CD4-positive, alpha-beta T cell treated with Interferon alpha-2 for 1 hour (primary cell): Measurements from ENCODE around the gene NFIC.

Experiments
- DNase-seq, 2 donors: peaks; one replicate each; pipeline ENCODE4 v3.0.0-alpha.2; 2020 to 2022

The NFIC gene

GRCh38 chr19:3471954-3472655 lies 105.7 kb downstream of the NFIC start:
- peak in 1 of 2 donors; percentile 39 for DNase-seq

- DNase-seq = no peak
Observed at GRCh38 chr19:3474010-3474409, 107.6 kb downstream of the NFIC start.

GRCh38 chr19:3474614-3475013 lies 108.2 kb downstream of the NFIC start:
- DNase-seq = no peak

DNA sequence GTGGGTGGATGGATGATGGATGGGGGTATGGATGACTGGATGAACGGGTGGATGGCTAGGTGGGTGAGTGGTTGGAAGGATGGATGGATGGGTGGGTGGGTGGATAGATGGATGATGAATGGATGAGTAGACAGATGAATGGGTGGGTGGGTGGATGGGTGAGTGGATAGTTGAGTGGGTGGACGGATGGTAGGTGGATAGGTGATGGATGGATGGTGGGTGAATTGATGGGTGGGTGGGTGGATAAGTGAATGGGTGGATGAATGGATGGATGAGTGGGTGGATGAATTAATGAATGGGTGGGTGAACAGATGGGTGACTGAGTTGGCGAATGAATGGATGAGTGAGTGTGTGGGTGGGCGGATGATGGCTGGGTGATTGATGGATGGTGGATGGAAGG lies 109.1 kb downstream of the NFIC start:
- no peak for DNase-seq

DNA sequence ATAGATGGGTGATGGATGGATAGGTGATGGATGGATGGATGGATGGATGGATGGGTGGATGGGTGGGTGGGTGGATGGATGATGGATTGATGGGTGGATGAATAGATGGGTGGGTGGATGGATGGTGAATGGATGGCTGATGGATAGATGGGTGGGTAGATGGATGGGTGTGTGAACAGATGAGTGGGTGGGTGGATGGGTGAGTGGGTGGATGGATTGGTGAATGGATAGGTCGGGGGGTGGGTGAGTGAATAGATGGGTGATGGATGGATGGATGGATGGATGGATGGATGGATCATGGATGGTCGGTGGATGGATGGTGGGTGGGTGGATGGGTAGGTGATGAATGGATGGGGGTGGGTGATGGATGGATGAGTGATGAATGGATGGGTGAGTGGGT lies 110.4 kb downstream of the NFIC start:
- DNase-seq = no peak

DNA sequence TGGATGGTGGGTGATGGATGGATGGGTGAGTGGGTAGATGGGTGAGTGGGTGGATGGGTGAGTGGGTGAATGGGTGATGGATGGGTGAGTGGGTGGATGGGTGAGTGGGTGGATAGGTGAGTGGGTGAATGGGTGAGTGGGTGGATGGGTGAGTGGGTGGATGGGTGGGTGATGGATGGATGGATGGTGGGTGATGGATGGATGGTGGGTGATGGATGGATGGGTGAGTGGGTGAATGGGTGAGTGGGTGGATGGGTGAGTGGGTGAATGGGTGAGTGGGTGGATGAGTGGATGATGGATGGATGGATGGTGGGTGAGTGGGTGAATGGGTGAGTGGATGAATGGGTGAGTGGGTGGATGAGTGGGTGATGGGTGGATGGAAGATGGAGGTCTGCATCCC lies 111.1 kb downstream of the NFIC start:
- DNase-seq = no peak

GRCh38 chr19:3477951-3478350 lies 111.6 kb downstream of the NFIC start:
- no peak for DNase-seq

- peak in 1 of 2 donors; percentile 12 for DNase-seq
Observed at GRCh38 chr19:3478409-3479176, 112.2 kb downstream of the NFIC start.

DNA sequence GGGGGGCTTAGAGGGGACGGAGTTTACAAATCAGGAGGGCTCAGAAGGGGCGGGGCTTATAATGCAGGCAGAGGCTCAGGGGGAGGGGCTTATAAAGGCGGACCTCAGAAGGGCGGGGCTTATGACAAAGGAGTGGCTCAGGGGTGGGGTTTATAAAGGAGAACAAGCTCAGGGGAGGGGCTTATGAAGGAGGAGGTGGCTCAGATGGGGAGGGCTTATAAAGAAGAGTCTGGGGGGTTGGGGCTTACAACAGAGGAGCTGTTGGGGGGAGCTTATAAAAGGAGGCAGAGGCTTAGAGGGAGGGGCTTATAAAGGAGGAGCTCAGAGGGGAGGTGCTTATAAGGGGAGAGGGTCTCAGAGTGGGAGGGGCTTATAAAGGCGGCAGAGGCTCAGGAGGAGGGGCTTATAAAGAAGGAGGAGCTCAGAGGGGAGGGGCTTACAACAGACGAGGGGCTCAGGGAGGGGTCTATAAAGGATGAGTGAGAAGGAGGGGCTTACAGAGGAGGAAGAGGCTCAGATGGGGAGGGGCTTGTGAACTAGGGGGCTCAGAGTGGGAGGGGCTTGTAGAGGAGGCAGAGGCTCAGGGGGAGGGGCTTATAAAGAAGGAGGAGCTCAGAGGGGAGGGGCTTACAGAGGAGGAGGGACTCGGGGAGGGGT lies 112.9 kb downstream of the NFIC start:
- DNase-seq = peak; percentile 72 to 76

- peak; percentile 35 to 48 for DNase-seq
Observed at GRCh38 chr19:3479834-3480215, 113.4 kb downstream of the NFIC start.

DNA sequence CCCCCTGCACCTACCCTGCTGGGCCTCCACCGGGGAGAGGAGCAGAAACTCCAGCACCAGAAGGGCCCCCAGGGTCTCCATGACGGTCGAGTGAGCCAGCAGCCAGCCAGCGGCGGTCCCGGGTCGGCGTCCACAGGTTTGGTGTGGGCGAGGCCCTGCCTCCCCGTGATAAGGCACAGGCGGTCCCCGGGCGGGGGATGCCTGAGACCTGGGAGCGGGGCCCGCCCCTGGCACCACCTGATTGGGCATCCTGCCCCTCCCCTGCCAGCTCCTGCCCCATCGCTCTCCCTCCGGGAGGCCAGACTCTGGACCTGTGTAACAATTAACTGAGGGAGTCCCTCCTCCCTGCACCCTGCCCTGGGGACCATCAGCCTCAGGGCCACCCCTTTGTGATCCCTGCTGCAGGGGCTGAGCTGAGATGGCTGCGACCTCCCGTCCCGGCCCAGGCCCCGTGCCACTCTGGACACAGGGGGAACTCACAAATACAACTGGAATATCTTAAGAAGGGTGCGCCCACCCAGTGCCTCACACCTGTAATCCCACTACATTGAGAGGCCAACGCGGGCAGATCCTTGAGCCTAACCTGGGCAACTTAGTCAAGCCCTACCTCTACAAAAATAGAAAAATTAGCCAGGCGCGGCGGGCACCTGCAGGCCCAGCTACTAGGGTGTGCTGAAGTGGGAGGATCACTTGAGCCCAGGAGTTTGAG lies 114.2 kb downstream of the NFIC start, which contains the start of gene SMIM24:
TSS of gene SMIM24 (minus strand) at position 143 of the 709 bp plus-strand sequence. CDS start at position 81, 62 bp downstream.
- DNase-seq = no peak

- no peak for DNase-seq
Observed at GRCh38 chr19:3481241-3482090, 115.1 kb downstream of the NFIC start.

DNA sequence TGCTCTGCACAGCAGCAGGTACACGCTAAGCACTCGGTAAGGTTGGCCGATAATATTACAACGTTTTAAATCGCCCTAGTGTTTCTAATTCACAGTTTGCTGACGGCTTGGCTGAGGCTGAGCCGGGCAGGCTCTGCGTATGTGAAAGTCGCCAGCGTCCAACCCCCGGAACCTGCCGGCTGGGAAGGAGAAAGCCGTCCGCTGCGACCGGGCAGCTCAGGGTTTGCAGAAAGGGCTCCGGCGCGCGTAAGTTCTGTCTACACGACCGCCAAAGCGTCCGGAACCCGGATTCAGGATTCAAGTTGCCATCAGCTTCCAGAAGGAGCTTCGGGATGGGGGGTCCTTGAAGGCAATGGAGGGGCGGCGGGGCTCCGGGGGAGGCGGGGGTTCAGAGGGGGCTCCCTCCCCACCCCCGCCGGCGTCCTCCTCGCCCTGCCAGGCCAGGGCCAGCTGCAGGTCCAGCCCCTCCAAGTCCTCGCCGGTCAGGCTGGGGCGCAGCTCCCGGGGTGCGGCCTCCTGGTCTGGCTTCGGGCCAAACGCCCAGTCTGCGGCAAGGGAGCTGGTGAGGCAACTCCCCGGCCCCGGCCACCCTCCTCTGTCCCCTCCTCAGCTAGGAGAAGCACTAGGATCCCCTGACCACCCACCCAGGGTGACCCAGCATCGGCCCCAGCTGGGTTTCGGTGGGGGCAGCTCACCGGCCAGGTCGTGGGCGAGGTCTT lies 116.3 kb downstream of the NFIC start:
- DNase-seq = no peak

DNA sequence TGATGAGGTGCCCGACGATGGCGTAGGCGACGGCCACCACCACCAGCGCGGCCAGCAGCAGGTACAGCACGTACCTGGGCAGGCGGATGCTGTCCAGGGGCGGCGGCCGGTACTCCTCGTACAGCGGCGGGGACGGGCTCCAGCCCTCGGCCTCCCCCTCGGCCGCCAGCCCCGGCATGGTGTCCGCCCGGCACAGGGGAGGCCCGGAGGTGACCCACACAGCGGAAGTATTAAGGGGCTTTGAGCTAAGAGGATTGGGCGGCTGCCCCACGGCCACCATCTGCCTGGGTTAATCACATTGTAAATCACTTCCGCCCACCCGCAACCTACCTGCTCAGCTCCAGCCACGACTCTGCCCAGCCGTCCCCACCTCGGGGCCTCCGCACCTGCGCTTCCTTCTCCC lies 116.8 kb downstream of the NFIC start, which contains the start of gene SMIM44:
TSS of gene SMIM44 (minus strand) at position 216 of the 403 bp plus-strand sequence. CDS start at position 178, 38 bp downstream.
- DNase-seq = no peak

GRCh38 chr19:3491396-3492119 lies 125.2 kb downstream of the NFIC start:
- no peak for DNase-seq

DNA sequence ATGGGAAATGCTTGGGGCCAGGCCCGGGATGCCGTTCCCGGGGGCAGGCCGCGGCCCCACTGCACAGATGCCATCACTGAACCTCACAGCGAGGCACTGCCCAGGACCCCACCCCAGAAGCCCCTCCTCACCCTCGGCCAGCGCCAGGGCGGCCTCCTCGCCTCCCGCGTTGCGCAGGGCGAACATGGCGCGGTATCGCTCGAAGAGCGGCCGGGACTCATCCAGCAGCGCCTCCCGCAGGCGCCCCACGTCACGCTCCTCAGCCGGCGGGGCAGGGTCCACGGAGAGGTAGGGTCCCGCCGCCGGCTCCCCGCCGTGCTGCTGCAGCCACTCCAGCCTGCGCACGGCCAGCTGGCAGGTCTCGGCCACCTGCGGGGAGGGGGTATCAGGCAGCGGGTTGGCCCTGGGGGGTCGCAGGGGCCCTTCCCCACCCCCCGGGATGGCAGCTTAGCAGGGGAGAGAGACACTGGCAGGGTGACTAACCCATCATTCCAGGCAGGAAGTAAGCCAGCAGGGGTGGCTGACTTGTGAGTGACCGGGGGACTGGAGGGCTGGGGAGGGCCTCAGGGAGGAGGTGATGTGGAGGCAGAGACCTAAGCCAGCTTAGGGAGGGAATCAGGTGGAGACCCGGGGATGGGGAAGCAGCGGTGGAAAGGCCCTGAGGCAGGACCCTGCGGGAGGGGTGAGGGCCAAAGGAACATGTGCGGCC lies 125.9 kb downstream of the NFIC start:
- no peak for DNase-seq

DNA sequence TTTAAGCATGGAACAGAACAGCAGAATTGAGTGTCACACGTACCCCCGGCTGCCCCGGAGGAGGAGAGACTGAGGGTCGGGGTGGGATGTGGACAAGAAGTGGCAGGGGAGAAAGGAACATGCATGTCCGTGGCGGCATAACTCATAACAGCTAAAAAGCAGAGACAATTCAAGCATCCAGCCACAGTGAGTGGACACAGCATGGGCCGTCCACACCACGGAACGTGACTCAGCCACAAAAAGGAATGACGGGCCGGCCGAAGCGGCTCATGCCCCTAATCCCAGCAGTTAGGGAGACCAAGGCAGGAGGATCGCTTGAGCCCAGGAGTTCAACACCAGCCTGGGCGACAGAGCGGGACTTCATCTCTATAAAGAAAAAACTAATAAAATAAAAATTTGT lies 126.5 kb downstream of the NFIC start:
- no peak for DNase-seq

GRCh38 chr19:3493651-3494050 lies 127.3 kb downstream of the NFIC start:
- no peak for DNase-seq

- DNase-seq = peak in 1 of 2 donors; percentile 38
Observed at GRCh38 chr19:3494051-3494450, 127.7 kb downstream of the NFIC start.

- DNase-seq = peak; percentile 54 to 70
Observed at GRCh38 chr19:3494559-3494958, 128.2 kb downstream of the NFIC start.
